Heart left ventricle (tissue), 13 donors: ENCODE results near the gene POLD1.

Source experiments
- POLR2A ChIP-seq, 2 donors: fragments of 450-650 bp; IDR thresholded peaks; one replicate each; pipeline ENCODE4 v1.6.1; 2017; ENCODE audit warnings: antibody characterized with exemption in 2 of 2, mild to moderate bottlenecking in 2 of 2, moderate library complexity in 2 of 2
- TF ChIP-seq, protein P1 (sequence below), 12 donors: fragments of 200-600 bp; sonication (generic) in 4 of 12; IDR thresholded peaks; one replicate each; pipeline versions ENCODE4 v1.5.0 to v1.8.0; 2018 to 2022; ENCODE audit warnings: antibody characterized with exemption in 12 of 12, mild to moderate bottlenecking in 5 of 12
- donor health status: ischemic (EF 13 %, LVEDD 7.1; RV severe dilation, severe dysfunction).
- donor health status: DM: no; HTN: yes; CAD: no.
- donor health status: DM: no; HTN: no; CAD: no.
- donor health status: ischemic (EF 25% LVEDD 6.9; RV normal size, moderate dysfunction).
- donor health status: ischemic (EF 25% LVEDD 5.7; RV mildly dilated, moderate dysfunction).
- donor health status: ischemic (EF 35%, LVEDD 5.7; RV mildly dilated, moderate dysfunction).
- donor health status: nonischemic (EF 11% LVEDD 7.7; RV severe dilation, severe dysfunction).
- donor health status: DM: yes; HTN: yes; CAD: no.
- donor health status: PGD.
- donor health status: ischemic (EF 29% LVEDD 5.4; RV normal size, mild dysfunction).
- donor health status: nonischemic (EF 23%, LVEDD 6.1; RV moderate dilation, normal function).

DNA sequence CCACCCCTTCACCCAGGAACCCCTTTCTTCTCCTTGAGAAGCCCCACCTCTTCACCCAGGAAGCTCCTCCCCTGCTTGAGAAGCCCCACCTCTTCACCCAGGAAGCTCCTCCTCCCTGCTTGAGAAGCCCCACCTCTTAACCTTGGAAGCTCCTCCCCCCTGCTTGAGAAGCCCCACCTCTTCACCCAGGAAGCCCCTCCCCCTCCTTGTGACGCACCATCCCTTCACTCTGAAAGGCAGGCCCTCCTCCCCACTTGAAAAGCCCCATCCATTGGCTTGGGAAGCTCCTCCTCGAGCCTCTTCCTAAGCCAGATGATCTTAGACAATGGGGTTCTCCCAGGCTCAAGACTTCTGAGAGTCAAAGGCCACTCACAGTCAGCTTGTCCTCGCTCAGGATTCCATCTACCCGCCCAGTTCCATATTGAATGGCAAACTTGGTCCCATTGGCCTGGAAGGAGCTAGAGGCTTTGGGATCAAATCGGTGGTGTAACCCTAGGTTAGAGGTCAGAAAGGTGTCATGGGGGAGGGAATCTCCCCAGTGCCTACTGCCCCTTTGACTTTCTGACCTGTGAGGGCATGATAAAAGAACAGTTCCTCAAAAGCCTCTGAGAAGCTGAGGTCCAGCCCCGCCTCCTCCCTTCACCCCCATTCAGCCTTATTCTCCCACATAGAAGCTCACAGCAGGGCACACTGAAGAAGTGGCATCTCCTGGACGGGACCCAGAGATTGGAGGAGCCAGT is 22.7 kb upstream of the POLD1 start:
- TF ChIP-seq POLR2A (IDR thresholded peaks at IDR 0.05), result no peak
- TF ChIP-seq, protein P1, sequence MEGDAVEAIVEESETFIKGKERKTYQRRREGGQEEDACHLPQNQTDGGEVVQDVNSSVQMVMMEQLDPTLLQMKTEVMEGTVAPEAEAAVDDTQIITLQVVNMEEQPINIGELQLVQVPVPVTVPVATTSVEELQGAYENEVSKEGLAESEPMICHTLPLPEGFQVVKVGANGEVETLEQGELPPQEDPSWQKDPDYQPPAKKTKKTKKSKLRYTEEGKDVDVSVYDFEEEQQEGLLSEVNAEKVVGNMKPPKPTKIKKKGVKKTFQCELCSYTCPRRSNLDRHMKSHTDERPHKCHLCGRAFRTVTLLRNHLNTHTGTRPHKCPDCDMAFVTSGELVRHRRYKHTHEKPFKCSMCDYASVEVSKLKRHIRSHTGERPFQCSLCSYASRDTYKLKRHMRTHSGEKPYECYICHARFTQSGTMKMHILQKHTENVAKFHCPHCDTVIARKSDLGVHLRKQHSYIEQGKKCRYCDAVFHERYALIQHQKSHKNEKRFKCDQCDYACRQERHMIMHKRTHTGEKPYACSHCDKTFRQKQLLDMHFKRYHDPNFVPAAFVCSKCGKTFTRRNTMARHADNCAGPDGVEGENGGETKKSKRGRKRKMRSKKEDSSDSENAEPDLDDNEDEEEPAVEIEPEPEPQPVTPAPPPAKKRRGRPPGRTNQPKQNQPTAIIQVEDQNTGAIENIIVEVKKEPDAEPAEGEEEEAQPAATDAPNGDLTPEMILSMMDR (IDR thresholded peaks at IDR 0.05), result no peak
